H54 (cell line): ENCODE results near the gene ST7L.
"Not testable (repeated sequence)": the region's sequence is repeated elsewhere in the genome, so short reads cannot be mapped to it uniquely, and the experiment has no call there.

Experiments
- DNase-seq: peaks from one replicate; pipeline ENCODE4 v3.0.0; 2011; ENCODE audit warnings: low spot score, mixed read lengths; ENCODE audit not compliant: insufficient read length
- FAIRE-seq: peaks from 3 replicates; lab custom pipeline; 2011; peaks lifted over from hg19 to GRCh38; lab: Jason Lieb, UNC
- POLR2A ChIP-seq: IDR thresholded peaks from 2 replicates; pipeline ENCODE4 v1.6.1; 2011; ENCODE audit warnings: low read depth, mild to moderate bottlenecking, low read length

ST7L gene

DNA sequence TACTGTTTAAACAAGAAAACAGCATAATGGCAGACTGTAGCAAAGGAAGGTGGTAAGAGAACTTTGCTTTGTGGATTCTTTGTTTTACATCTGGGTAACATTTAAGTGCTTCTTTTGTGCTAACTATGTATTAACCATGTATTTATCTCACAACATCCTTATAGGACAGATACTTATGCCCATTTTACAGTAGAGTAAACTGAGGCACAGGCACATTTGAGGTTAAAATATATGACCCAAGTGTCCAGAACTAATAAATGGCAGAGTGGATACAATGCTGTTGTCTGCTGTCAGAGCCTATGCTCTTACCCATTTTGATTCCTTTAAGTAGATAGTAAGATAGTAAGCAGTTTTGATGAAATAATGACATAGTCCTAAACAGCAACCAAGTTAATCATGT lies 7.9 kb upstream of the ST7L start:
- no peak for TF ChIP-seq POLR2A
- no peak for FAIRE-seq
- no peak for DNase-seq

- FAIRE-seq (no peak), DNase-seq (no peak)
- TF ChIP-seq POLR2A = no peak
Measured at GRCh38 chr1:112626193-112626592, 7.3 kb upstream of the ST7L start.

DNA sequence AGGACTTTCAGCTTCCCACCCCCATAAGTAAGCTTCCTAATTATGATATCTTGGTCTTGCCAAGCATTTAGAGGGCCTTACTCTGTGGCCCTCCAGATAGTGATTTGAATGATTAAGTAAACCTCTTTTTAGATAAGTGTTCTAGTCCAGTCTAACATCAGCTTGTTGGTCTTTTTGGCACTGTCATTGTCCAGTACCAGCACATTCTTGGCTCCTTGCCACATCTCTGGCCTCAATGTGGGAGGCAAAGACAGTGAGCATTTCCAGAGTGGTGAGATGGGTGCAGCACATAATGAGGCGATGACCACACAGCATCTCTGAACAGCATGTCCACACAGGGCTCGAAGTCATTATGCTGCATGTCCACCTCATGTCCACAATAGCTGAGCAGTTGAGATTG lies 6.8 kb upstream of the ST7L start:
- no peak for TF ChIP-seq POLR2A
- FAIRE-seq (no peak), DNase-seq (no peak)

GRCh38 chr1:112624493-112624892 lies 5.6 kb upstream of the ST7L start:
- FAIRE-seq = not testable (repeated sequence)

GRCh38 chr1:112620377-112620695 lies 1.4 kb upstream of the ST7L start:
- no peak for DNase-seq
- TF ChIP-seq POLR2A = no peak

More at GRCh38 chr1:112624493-112624892, 5.6 kb upstream of the ST7L start:
- DNase-seq = not testable (repeated sequence)

GRCh38 chr1:112619518-112620376 lies 806 bp upstream of the ST7L start, which contains the start of gene CAPZA1:
Gene CAPZA1, plus strand, starts transcription at chr1:112619832. Its CDS starts 13 bp downstream, at chr1:112619845.
- FAIRE-seq (peak; percentile 72), DNase-seq (peak; percentile 75)
- peak; percentile 90 for TF ChIP-seq POLR2A

More at GRCh38 chr1:112620377-112620695, 1.4 kb upstream of the ST7L start:
- FAIRE-seq = no peak

GRCh38 chr1:112618114-112618720 lies 724 bp downstream of the ST7L start:
- DNase-seq (no peak), FAIRE-seq (peak; percentile 55)
- no peak for TF ChIP-seq POLR2A

DNA sequence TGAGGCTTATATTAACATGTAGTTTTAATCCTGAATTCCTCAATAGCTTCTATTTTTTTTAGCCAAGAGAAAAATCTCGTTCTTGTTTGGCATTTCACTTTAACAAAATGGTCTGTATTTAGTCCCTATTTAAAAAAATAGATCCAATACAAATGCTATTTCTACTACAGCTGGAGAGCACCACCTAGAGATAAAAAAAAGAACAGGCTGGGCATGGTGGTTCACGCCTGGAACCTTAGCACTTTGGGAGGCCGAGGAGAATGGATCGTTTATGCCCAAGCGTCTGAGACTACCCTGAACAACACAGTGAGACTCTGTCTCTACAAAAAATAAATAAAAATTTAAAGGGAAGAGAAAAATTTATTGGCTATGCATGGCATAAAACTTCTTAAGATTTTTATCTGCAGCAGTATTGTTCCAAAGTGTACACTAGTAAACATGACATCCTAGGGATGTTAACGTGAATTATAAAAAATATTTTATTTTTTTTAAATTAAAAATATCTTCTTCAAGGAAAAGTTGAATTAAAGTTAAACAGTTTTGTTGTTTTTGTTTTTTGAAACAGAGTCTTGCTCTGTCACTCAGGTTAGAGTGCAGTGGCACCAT lies 4.4 kb downstream of the ST7L start:
- TF ChIP-seq POLR2A = no peak
- DNase-seq (no peak), FAIRE-seq (no peak)

- FAIRE-seq (no peak), DNase-seq (no peak)
- TF ChIP-seq POLR2A = no peak
Measured at GRCh38 chr1:112605633-112606327, 13.2 kb downstream of the ST7L start.

DNA sequence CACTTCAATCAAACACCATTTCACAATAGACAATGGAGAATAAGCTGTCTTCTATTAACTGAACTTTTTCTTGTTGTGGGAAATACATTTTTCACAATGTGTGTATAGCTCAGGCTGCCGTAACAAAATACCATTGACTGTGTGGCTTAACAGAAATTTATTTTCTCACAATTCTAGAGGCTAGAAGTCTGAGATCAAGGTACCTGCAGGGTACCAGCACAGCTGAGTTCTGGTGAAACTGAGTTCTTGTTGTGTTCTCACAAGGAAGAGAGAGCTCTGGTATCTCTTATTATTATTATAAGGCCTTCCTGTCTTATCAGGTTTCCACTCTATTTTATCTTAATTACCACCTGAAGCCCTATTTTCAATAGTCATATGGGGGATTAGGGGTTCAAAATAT lies 15.4 kb downstream of the ST7L start:
- TF ChIP-seq POLR2A = no peak
- no peak for FAIRE-seq
- DNase-seq = no peak

DNA sequence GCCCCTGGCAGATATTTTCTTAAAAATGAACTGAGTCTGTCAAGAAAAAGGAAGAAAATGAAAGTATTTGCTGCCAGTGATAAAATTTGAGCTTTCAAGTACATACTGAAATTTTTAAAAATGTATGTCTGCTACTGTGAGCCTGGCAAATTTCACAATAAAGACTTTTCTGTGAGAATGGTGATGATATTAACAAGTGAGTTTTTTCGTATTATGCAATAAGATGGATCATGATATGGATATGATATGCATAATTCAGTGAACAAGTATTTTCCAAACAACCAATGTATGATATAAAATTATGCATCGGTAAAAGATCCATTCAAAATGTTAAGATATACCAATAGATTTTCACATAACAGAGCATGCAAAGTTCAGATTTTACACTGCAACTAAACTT lies 15.9 kb downstream of the ST7L start:
- DNase-seq (no peak), FAIRE-seq (no peak)
- TF ChIP-seq POLR2A = no peak

DNA sequence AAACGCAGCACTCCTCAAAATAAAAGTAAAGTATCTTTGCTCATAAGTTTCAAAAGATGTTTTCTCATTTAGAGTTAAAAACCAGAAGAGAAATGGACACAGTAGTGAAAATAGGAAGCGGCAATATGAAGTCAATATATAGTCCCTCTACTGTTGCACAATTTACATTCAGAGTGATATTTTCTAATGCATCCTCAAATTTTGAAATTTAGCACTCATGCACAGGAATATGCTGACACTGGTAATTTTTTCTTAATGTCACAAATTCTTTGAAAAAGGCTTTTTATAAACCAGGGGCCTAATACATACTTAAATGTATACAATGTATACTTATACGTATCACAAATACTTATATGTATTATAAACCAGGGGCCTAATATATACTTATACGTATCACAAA lies 19.5 kb downstream of the ST7L start:
- DNase-seq = no peak
- FAIRE-seq = no peak
- no peak for TF ChIP-seq POLR2A

DNA sequence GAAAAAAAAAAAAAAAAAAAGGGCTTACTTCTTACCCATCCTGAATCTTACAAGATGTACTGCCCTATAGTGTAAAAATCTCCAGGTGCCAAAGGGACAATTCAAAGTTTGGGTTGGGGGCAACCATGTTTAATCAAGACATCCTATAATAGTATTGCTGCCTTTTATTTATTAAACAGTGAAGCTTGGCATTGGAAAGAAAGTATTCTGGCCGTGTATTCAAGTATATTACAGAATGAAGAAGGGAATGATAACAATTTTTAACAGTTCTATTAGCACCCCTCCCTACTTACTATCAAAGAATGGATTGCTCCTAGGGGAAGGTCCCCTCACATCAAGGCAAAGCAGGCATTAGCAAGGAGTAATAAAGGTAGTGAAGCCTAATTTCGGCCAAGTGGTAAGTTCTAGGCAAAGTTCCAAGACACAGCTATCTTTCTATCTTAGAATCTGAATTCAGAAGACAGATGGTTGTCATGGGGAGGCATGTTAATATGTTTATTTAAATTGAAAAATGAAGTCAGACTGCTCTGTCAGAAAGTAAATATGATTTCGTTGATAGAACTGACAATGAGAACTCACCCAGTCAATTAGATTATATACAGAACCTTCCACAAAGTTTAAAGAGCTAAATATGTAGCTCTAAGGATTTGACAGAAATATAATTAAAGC lies 24.6 kb downstream of the ST7L start:
- TF ChIP-seq POLR2A = no peak
- DNase-seq (no peak), FAIRE-seq (no peak)
